K562 (cell line): ENCODE results near the gene TK1. TPM values are rescaled to one million over a fixed set of nuclear protein-coding genes. Genes with fewer than 3 reads are reported as not detected.

Experiments
- ATF6 ChIP-seq: sonication (generic); formaldehyde crosslinking; IDR thresholded peaks from 2 replicates; pipeline ENCODE4 v1.4.0; 2020; ENCODE audit warnings: mild to moderate bottlenecking, missing genetic modification reagents
- CHD1 ChIP-seq: fragments of 200-600 bp; sonication (generic); IDR thresholded peaks from one replicate; pipeline ENCODE4 v1.6.1; 2012; ENCODE audit warnings: mild to moderate bottlenecking, moderate library complexity, low read length, inconsistent platforms
- ELF1 ChIP-seq: fragments of 200-800 bp; sonication (Bioruptor generic); IDR thresholded peaks from 2 replicates; pipeline ENCODE4 v1.6.1; 2016; ENCODE audit warnings: missing genetic modification characterization, missing compliant biosample characterization
- HDAC6 ChIP-seq: IDR thresholded peaks from 2 replicates; pipeline ENCODE4 v1.6.1; 2012; ENCODE audit warnings: low read depth, mild to moderate bottlenecking, control low read depth, inconsistent platforms, low read length, moderate library complexity
- HMGN3 ChIP-seq: IDR thresholded peaks from 2 replicates; pipeline ENCODE4 v1.6.1; 2011; ENCODE audit warnings: borderline replicate concordance, low read depth, mild to moderate bottlenecking, mixed read lengths, low read length; ENCODE audit not compliant: insufficient read length; ENCODE audit errors: extremely low read depth
- JUND ChIP-seq, 2 experiments: IDR thresholded peaks; 2 replicates in 1 of 2; 3 replicates in 1 of 2; pipeline ENCODE4 v1.6.1; 2011; ENCODE audit warnings: borderline replicate concordance in 2 of 2, low read depth in 2 of 2, low read length in 2 of 2, improper control_type of control experiment in 1 of 2, missing biosample characterization in 1 of 2, missing genetic modification characterization in 1 of 2, missing genetic modification reagents in 1 of 2
- KLF6 ChIP-seq: fragments of 250-450 bp; sonication (Bioruptor Pico); IDR thresholded peaks from 2 replicates; pipeline ENCODE4 v1.4.0; 2020; ENCODE audit warnings: mild to moderate bottlenecking, moderate library complexity, borderline replicate concordance
- MAZ ChIP-seq, 2 experiments: fragments of 450-650 bp in 1 of 2; sonication (generic) in 1 of 2; formaldehyde crosslinking; IDR thresholded peaks in 1 of 2; conservative IDR thresholded peaks in 1 of 2; 2 replicates each; pipeline versions ENCODE4 v1.4.0 to v1.5.0; 2020; ENCODE audit warnings: mild to moderate bottlenecking in 1 of 2, missing genetic modification reagents in 1 of 2
- NCOR1 ChIP-seq: fragments of 450-650 bp; IDR thresholded peaks from 2 replicates; pipeline ENCODE4 v1.6.1; 2016; ENCODE audit warnings: mild to moderate bottlenecking, moderate library complexity
- NR1H2 ChIP-seq: sonication (generic); formaldehyde crosslinking; IDR thresholded peaks from 2 replicates; pipeline ENCODE4 v1.4.0; 2020; ENCODE audit warnings: mild to moderate bottlenecking, missing genetic modification reagents
- NR4A1 ChIP-seq, 2 experiments: fragments of 250-450 bp in 1 of 2; fragments of 450-650 bp in 1 of 2; sonication (Bioruptor Pico) in 1 of 2; IDR thresholded peaks; 2 replicates each; pipeline versions ENCODE4 v1.4.0 to v1.6.1; 2016 to 2020; ENCODE audit warnings: mild to moderate bottlenecking in 2 of 2, missing compliant biosample characterization in 1 of 2, missing genetic modification characterization in 1 of 2, moderate library complexity in 1 of 2
- PTTG1 ChIP-seq: fragments of 450-650 bp; IDR thresholded peaks from 2 replicates; pipeline ENCODE4 v1.6.1; 2016; ENCODE audit warnings: low read depth, mild to moderate bottlenecking, missing genetic modification characterization, missing compliant biosample characterization
- RAD21 ChIP-seq, 2 experiments: fragments of 250-450 bp in 1 of 2; fragments of 450-650 bp in 1 of 2; sonication (Bioruptor Pico) in 1 of 2; formaldehyde crosslinking in 1 of 2; IDR thresholded peaks in 1 of 2; conservative IDR thresholded peaks in 1 of 2; 2 replicates each; pipeline versions ENCODE4 v1.4.0 to v1.8.0; 2020 to 2022; ENCODE audit warnings: mild to moderate bottlenecking in 2 of 2, moderate library complexity in 1 of 2
- SMAD1 ChIP-seq: fragments of 150-350 bp; IDR thresholded peaks from 2 replicates; pipeline ENCODE4 v1.6.1; 2014; ENCODE audit warnings: low read length, low read depth; ENCODE audit not compliant: partially characterized antibody
- SMAD4 ChIP-seq: fragments of 250-450 bp; sonication (Bioruptor Pico); conservative IDR thresholded peaks from 2 replicates; pipeline ENCODE4 v1.8.0; 2021; ENCODE audit warnings: inconsistent platforms, mild to moderate bottlenecking, moderate library complexity
- STAT5A ChIP-seq: IDR thresholded peaks from 2 replicates; pipeline ENCODE4 v1.6.1; 2012; ENCODE audit warnings: low read length, inconsistent platforms, borderline replicate concordance
- TAF15 ChIP-seq: fragments of 200-400 bp; formaldehyde crosslinking; IDR thresholded peaks from 2 replicates; pipeline ENCODE4 v1.6.1; 2017; ENCODE audit warnings: mild to moderate bottlenecking, low read depth, low read length, moderate library complexity
- TRIM24 ChIP-seq, 2 experiments: fragments of 450-650 bp; IDR thresholded peaks; 2 replicates each; pipeline ENCODE4 v1.6.1; 2016
- ZFP30 ChIP-seq: fragments of 250-450 bp; sonication (Bioruptor Pico); IDR thresholded peaks from 2 replicates; pipeline ENCODE4 v1.8.0; 2022; ENCODE audit warnings: moderate library complexity, mild to moderate bottlenecking, inconsistent platforms, borderline replicate concordance
- ZKSCAN1 ChIP-seq: fragments of 150-350 bp; IDR thresholded peaks from 2 replicates; pipeline ENCODE4 v1.6.1; 2016; ENCODE audit warnings: low read depth, low read length
- ZNF143 ChIP-seq: sonication (generic); formaldehyde crosslinking; IDR thresholded peaks from 2 replicates; pipeline ENCODE4 v1.9.0; 2022; ENCODE audit warnings: mild to moderate bottlenecking, missing genetic modification reagents
- ZNF197 ChIP-seq: fragments of 200-800 bp; sonication (Bioruptor generic); IDR thresholded peaks from 2 replicates; pipeline ENCODE4 v1.6.1; 2016; ENCODE audit warnings: low read depth, missing genetic modification characterization, missing compliant biosample characterization
- ZNF239 ChIP-seq: fragments of 250-450 bp; sonication (Bioruptor Pico); IDR thresholded peaks from 2 replicates; pipeline ENCODE4 v1.4.0; 2020; ENCODE audit warnings: mild to moderate bottlenecking
- polyA plus RNA-seq, 8 experiments: library from polyadenylated mRNA; depleted of rRNA in 4 of 8; stranded (reverse) in 5 of 8; unstranded in 3 of 8; fragments of >200 nt; fragmentation: Nextera tagmentation in 2 of 8; fragmentation: Illumina TruSeq in 1 of 8; extraction: Ambion mirVana in 2 of 8; extraction: Trizol in 1 of 8; gene quantifications; 2 replicates each; pipeline versions ENCODE4 v1.2.1 to v1.2.3, GENCODE V29; 2011 to 2014; ENCODE audit warnings: inconsistent platforms in 1 of 8, missing spikeins in 1 of 8
- total RNA-seq, 7 experiments: library from RNA; depleted of rRNA in 6 of 7; stranded (reverse); fragments of >200 nt in 6 of 7; fragmentation: Illumina TruSeq in 2 of 7; extraction: Trizol in 2 of 7; gene quantifications; 2 replicates each; pipeline versions ENCODE4 v1.2.1 to v1.2.3, GENCODE V29; 2011 to 2021; ENCODE audit warnings: low replicate concordance in 1 of 7
- TF ChIP-seq, protein P1 (sequence below): sonication (generic); formaldehyde crosslinking; IDR thresholded peaks from 2 replicates; pipeline ENCODE4 v1.8.1; 2022; ENCODE audit warnings: missing genetic modification reagents
- TF ChIP-seq, protein P2 (sequence below): sonication (generic); formaldehyde crosslinking; IDR thresholded peaks from 2 replicates; pipeline ENCODE4 v1.9.0; 2022; ENCODE audit warnings: mild to moderate bottlenecking, missing genetic modification reagents

The TK1 gene
- total and polyA plus RNA-seq, 9 of the 15 experiments (the other 6 are each of a cell fraction or from before 2014, with no cell fraction given) = 8.4 to 280 (median 103) TPM

GRCh38 chr17:78144147-78144719 is 42.6 kb downstream of the TK1 start (continued):
- TF ChIP-seq, protein P1, sequence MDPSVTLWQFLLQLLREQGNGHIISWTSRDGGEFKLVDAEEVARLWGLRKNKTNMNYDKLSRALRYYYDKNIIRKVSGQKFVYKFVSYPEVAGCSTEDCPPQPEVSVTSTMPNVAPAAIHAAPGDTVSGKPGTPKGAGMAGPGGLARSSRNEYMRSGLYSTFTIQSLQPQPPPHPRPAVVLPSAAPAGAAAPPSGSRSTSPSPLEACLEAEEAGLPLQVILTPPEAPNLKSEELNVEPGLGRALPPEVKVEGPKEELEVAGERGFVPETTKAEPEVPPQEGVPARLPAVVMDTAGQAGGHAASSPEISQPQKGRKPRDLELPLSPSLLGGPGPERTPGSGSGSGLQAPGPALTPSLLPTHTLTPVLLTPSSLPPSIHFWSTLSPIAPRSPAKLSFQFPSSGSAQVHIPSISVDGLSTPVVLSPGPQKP = no peak
- TF ChIP-seq NCOR1 (no peak), SMAD1 (no peak), MAZ (CRISPR knock-in tag; conservative IDR thresholded peaks at IDR 0.05 in 1 of 2, IDR thresholded peaks at IDR 0.05 in 1 of 2) (no peak; a peak in 1 of 4 replicates), ELF1 (tag) (no peak), STAT5A (no peak), ZKSCAN1 (no peak), HDAC6 (no peak), SMAD4 (CRISPR knock-in tag) (peak; percentile 60; the same call in 1 of the 2 replicates), NR4A1 (CRISPR knock-in tag; IDR thresholded peaks at IDR 0.05) (no peak), NR4A1 (tag; IDR thresholded peaks at IDR 0.05) (peak; percentile 23; the same call in 1 of the 2 replicates), ZNF239 (CRISPR knock-in tag) (no peak), KLF6 (CRISPR knock-in tag) (no peak), TRIM24 (IDR thresholded peaks at IDR 0.05) (no peak), ZNF197 (no peak), HMGN3 (no peak), RAD21 (CRISPR knock-in tag; conservative IDR thresholded peaks at IDR 0.05 in 1 of 2, IDR thresholded peaks at IDR 0.05 in 1 of 2) (peak in 1 of 2 experiments; percentile 32; a peak in 3 of 4 replicates), PTTG1 (tag) (no peak), ATF6 (0 out of 2 replicates have a peak, but pooled peaks have one; percentile 20), NR1H2 (no peak), CHD1 (no peak), TAF15 (no peak), ZNF143 (CRISPR knock-in tag) (no peak), ZFP30 (no peak), JUND (IDR thresholded peaks at IDR 0.05; ENCODE audit: borderline replicate concordance, low read depth, low read length) (0 out of 2 replicates have a peak, but pooled peaks have one; percentile 4), JUND (tag; IDR thresholded peaks at IDR 0.05; ENCODE audit: borderline replicate concordance, low read depth, low read length) (peak; percentile 49; the same call in 1 of the 3 replicates)
- TF ChIP-seq, protein P2, sequence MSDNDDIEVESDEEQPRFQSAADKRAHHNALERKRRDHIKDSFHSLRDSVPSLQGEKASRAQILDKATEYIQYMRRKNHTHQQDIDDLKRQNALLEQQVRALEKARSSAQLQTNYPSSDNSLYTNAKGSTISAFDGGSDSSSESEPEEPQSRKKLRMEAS = peak; percentile 84
